HepG2 (cell line): ENCODE results near the gene HNRNPA0. TPM values are rescaled to one million over a fixed set of nuclear protein-coding genes. Genes with fewer than 3 reads are reported as not detected.

Source experiments
- BRCA1 ChIP-seq: sonication (generic); formaldehyde crosslinking; IDR thresholded peaks from 2 replicates; pipeline ENCODE4 v1.4.0; 2020; ENCODE audit warnings: missing genetic modification reagents
- JUNB ChIP-seq: sonication (generic); formaldehyde crosslinking; IDR thresholded peaks from 2 replicates; pipeline ENCODE4 v1.8.0; 2022; ENCODE audit warnings: missing genetic modification reagents, mild to moderate bottlenecking, borderline replicate concordance
- MAFF ChIP-seq: IDR thresholded peaks from 2 replicates; pipeline ENCODE4 v1.6.1; 2011; ENCODE audit warnings: low read depth, low read length, improper control_type of control experiment
- REXO4 ChIP-seq: sonication (generic); formaldehyde crosslinking; IDR thresholded peaks from 2 replicates; pipeline ENCODE4 v1.8.0; 2022; ENCODE audit warnings: missing genetic modification reagents, mild to moderate bottlenecking, borderline replicate concordance
- RFXANK ChIP-seq: IDR thresholded peaks from 2 replicates; pipeline ENCODE4 v1.6.1; 2016
- SNRNP70 ChIP-seq: fragments of 200-400 bp; formaldehyde crosslinking; IDR thresholded peaks from 2 replicates; pipeline ENCODE4 v1.6.1; 2017; ENCODE audit warnings: mild to moderate bottlenecking, low read depth, low read length, moderate library complexity
- ZEB1 ChIP-seq: IDR thresholded peaks from 2 replicates; pipeline ENCODE4 v1.6.1; 2012; ENCODE audit warnings: mild to moderate bottlenecking, low read depth, inconsistent platforms; ENCODE audit not compliant: insufficient replicate concordance
- ZNF256 ChIP-seq: sonication (generic); formaldehyde crosslinking; conservative IDR thresholded peaks from 2 replicates; pipeline ENCODE4 v1.4.0; 2020; ENCODE audit warnings: missing genetic modification reagents
- ZNF780A ChIP-seq: sonication (generic); formaldehyde crosslinking; IDR thresholded peaks from 2 replicates; pipeline ENCODE4 v1.8.0; 2022; ENCODE audit warnings: mild to moderate bottlenecking, missing genetic modification reagents, moderate library complexity
- ZNF850 ChIP-seq: sonication (generic); formaldehyde crosslinking; conservative IDR thresholded peaks from 2 replicates; pipeline ENCODE4 v1.9.0; 2021; ENCODE audit warnings: mild to moderate bottlenecking, missing genetic modification reagents
- polyA plus RNA-seq, 8 experiments: library from polyadenylated mRNA; depleted of rRNA in 3 of 8; stranded (reverse) in 7 of 8; unstranded in 1 of 8; fragments of >200 nt; fragmentation: Illumina TruSeq in 4 of 8; extraction: Trizol in 4 of 8; gene quantifications; 2 replicates each; pipeline versions ENCODE4 v1.2.1 to v1.2.3, GENCODE V29; 2011 to 2016; ENCODE audit warnings: low read depth in 4 of 8, missing spikeins in 1 of 8, mixed read lengths in 1 of 8; ENCODE audit not compliant: insufficient read depth in 1 of 8
- total RNA-seq, 5 experiments: library from RNA; depleted of rRNA; stranded (reverse); fragments of >200 nt; fragmentation: Illumina TruSeq; extraction: Trizol; gene quantifications; 2 replicates each; pipeline ENCODE4 v1.2.3, GENCODE V29; 2016; ENCODE audit warnings: low read depth in 1 of 5
- TF ChIP-seq, protein P1 (sequence below): sonication (generic); formaldehyde crosslinking; IDR thresholded peaks from 2 replicates; pipeline ENCODE4 v1.9.0; 2022; ENCODE audit warnings: low read depth, missing genetic modification reagents
- TF ChIP-seq, protein P2 (sequence below): sonication (generic); formaldehyde crosslinking; IDR thresholded peaks from 2 replicates; pipeline ENCODE4 v1.4.0; 2020; ENCODE audit warnings: missing genetic modification reagents
- TF ChIP-seq, protein P3 (sequence below): sonication (generic); formaldehyde crosslinking; IDR thresholded peaks from 2 replicates; pipeline ENCODE4 v1.4.0; 2020; ENCODE audit warnings: missing genetic modification reagents
- TF ChIP-seq, protein P4 (sequence below): sonication (generic); formaldehyde crosslinking; conservative IDR thresholded peaks from 2 replicates; pipeline ENCODE4 v1.4.0; 2020; ENCODE audit warnings: missing genetic modification reagents
- TF ChIP-seq, protein P5 (sequence below): sonication (generic); formaldehyde crosslinking; IDR thresholded peaks from 2 replicates; pipeline ENCODE4 v1.5.0; 2020; ENCODE audit warnings: mild to moderate bottlenecking, missing genetic modification reagents
- TF ChIP-seq, protein P6 (sequence below): sonication (generic); formaldehyde crosslinking; conservative IDR thresholded peaks from 2 replicates; pipeline ENCODE4 v1.4.0; 2020; ENCODE audit warnings: missing genetic modification reagents
- TF ChIP-seq, protein P7 (sequence below): IDR thresholded peaks from 2 replicates; pipeline ENCODE4 v1.6.1; 2018; ENCODE audit warnings: missing genetic modification reagents, mild to moderate bottlenecking, missing compliant biosample characterization

HNRNPA0 gene
- total and polyA plus RNA-seq, 2 of the 13 experiments (the other 11 are each of a cell fraction or from before 2014, with no cell fraction given), result 9.0 to 12.9 TPM

DNA sequence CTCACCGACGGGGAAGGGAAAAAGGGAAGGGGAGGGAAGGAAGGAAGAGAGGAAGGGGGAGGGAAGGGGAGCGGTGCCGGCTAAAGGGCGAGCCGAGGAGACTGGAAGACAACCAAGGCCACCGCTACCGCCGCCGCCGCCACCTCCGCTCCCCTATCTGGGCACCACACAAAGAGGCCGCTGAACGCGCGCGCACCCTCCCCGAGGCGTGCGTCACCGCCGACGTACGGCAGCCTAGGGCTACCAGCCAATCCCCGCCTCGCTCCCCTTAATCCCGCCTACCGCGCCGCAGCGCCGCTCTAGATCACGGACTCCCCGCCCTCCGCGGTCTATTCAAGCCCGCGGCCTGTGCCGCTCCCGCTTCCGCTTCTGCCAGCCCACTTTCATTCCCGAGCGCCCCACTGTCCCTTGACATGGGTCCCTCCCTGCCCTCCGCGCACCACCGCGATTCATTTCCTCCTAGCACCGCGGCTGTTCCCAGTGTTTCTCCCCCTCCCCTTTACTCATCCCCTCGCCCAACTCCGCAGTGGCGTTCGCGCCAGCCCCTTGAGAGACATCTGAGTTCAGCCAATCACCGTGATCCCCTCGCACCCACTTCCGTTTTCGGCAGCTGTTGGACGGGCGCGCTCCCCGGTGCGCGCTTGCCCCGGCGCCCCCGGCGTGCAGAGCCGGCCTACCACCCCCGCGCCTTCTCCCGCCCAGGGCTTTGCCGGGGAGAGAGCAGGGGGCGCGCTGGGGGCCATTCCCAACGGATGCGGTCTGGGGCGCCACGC is at the start of gene HNRNPA0 (continued):
- TF ChIP-seq BRCA1 (CRISPR knock-in tag), result no peak; the same call in 1 of the 2 replicates
- TF ChIP-seq, protein P1, sequence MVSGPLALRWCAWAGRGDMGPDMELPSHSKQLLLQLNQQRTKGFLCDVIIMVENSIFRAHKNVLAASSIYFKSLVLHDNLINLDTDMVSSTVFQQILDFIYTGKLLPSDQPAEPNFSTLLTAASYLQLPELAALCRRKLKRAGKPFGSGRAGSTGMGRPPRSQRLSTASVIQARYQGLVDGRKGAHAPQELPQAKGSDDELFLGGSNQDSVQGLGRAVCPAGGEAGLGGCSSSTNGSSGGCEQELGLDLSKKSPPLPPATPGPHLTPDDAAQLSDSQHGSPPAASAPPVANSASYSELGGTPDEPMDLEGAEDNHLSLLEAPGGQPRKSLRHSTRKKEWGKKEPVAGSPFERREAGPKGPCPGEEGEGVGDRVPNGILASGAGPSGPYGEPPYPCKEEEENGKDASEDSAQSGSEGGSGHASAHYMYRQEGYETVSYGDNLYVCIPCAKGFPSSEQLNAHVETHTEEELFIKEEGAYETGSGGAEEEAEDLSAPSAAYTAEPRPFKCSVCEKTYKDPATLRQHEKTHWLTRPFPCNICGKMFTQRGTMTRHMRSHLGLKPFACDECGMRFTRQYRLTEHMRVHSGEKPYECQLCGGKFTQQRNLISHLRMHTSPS (CRISPR knock-in tag), result 0 out of 2 replicates have a peak, but pooled peaks have one; percentile 4
- TF ChIP-seq, protein P2, sequence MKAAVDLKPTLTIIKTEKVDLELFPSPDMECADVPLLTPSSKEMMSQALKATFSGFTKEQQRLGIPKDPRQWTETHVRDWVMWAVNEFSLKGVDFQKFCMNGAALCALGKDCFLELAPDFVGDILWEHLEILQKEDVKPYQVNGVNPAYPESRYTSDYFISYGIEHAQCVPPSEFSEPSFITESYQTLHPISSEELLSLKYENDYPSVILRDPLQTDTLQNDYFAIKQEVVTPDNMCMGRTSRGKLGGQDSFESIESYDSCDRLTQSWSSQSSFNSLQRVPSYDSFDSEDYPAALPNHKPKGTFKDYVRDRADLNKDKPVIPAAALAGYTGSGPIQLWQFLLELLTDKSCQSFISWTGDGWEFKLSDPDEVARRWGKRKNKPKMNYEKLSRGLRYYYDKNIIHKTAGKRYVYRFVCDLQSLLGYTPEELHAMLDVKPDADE (CRISPR knock-in tag), result no peak; the same call in 1 of the 2 replicates
- 0 out of 2 replicates have a peak, but pooled peaks have one; percentile 63 for TF ChIP-seq RFXANK
- TF ChIP-seq ZNF850 (CRISPR knock-in tag), result 0 out of 2 replicates have a peak, but pooled peaks have one; percentile 38
- no peak for TF ChIP-seq ZNF256 (CRISPR knock-in tag)
- TF ChIP-seq, protein P3, sequence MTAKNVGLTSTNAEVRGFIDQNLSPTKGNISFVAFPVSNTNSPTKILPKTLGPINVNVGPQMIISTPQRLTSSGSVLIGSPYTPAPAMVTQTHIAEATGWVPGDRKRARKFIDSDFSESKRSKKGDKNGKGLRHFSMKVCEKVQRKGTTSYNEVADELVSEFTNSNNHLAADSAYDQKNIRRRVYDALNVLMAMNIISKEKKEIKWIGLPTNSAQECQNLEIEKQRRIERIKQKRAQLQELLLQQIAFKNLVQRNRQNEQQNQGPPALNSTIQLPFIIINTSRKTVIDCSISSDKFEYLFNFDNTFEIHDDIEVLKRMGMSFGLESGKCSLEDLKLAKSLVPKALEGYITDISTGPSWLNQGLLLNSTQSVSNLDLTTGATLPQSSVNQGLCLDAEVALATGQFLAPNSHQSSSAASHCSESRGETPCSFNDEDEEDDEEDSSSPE (CRISPR knock-in tag), result peak; percentile 93
- TF ChIP-seq, protein P4, sequence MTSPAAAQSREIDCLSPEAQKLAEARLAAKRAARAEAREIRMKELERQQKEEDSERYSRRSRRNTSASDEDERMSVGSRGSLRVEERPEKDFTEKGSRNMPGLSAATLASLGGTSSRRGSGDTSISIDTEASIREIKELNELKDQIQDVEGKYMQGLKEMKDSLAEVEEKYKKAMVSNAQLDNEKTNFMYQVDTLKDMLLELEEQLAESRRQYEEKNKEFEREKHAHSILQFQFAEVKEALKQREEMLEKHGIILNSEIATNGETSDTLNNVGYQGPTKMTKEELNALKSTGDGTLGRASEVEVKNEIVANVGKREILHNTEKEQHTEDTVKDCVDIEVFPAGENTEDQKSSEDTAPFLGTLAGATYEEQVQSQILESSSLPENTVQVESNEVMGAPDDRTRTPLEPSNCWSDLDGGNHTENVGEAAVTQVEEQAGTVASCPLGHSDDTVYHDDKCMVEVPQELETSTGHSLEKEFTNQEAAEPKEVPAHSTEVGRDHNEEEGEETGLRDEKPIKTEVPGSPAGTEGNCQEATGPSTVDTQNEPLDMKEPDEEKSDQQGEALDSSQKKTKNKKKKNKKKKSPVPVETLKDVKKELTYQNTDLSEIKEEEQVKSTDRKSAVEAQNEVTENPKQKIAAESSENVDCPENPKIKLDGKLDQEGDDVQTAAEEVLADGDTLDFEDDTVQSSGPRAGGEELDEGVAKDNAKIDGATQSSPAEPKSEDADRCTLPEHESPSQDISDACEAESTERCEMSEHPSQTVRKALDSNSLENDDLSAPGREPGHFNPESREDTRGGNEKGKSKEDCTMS, result no peak
- TF ChIP-seq ZEB1, result no peak
- TF ChIP-seq MAFF, result no peak
- TF ChIP-seq, protein P5, sequence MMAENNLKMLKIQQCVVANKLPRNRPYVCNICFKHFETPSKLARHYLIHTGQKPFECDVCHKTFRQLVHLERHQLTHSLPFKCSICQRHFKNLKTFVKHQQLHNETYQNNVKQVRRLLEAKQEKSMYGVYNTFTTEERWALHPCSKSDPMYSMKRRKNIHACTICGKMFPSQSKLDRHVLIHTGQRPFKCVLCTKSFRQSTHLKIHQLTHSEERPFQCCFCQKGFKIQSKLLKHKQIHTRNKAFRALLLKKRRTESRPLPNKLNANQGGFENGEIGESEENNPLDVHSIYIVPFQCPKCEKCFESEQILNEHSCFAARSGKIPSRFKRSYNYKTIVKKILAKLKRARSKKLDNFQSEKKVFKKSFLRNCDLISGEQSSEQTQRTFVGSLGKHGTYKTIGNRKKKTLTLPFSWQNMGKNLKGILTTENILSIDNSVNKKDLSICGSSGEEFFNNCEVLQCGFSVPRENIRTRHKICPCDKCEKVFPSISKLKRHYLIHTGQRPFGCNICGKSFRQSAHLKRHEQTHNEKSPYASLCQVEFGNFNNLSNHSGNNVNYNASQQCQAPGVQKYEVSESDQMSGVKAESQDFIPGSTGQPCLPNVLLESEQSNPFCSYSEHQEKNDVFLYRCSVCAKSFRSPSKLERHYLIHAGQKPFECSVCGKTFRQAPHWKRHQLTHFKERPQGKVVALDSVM (CRISPR knock-in tag), result peak; percentile 45; the same call in 1 of the 2 replicates
- 0 out of 2 replicates have a peak, but pooled peaks have one; percentile 58 for TF ChIP-seq JUNB
- TF ChIP-seq, protein P6, sequence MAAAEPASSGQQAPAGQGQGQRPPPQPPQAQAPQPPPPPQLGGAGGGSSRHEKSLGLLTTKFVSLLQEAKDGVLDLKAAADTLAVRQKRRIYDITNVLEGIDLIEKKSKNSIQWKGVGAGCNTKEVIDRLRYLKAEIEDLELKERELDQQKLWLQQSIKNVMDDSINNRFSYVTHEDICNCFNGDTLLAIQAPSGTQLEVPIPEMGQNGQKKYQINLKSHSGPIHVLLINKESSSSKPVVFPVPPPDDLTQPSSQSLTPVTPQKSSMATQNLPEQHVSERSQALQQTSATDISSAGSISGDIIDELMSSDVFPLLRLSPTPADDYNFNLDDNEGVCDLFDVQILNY (CRISPR knock-in tag), result peak; percentile 93
- TF ChIP-seq ZNF780A (CRISPR knock-in tag), result peak; percentile 76; the same call in 1 of the 2 replicates
- no peak for TF ChIP-seq REXO4 (CRISPR knock-in tag)
- TF ChIP-seq SNRNP70, result no peak
- TF ChIP-seq, protein P7, sequence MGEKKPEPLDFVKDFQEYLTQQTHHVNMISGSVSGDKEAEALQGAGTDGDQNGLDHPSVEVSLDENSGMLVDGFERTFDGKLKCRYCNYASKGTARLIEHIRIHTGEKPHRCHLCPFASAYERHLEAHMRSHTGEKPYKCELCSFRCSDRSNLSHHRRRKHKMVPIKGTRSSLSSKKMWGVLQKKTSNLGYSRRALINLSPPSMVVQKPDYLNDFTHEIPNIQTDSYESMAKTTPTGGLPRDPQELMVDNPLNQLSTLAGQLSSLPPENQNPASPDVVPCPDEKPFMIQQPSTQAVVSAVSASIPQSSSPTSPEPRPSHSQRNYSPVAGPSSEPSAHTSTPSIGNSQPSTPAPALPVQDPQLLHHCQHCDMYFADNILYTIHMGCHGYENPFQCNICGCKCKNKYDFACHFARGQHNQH (CRISPR knock-in tag), result peak; percentile 71
